Measurements from ENCODE around the gene PIK3CA.
"Not testable (repeated sequence)": the region's sequence is repeated elsewhere in the genome, so short reads cannot be mapped to it uniquely, and the experiment has no call there.

PIK3CA gene

DNA sequence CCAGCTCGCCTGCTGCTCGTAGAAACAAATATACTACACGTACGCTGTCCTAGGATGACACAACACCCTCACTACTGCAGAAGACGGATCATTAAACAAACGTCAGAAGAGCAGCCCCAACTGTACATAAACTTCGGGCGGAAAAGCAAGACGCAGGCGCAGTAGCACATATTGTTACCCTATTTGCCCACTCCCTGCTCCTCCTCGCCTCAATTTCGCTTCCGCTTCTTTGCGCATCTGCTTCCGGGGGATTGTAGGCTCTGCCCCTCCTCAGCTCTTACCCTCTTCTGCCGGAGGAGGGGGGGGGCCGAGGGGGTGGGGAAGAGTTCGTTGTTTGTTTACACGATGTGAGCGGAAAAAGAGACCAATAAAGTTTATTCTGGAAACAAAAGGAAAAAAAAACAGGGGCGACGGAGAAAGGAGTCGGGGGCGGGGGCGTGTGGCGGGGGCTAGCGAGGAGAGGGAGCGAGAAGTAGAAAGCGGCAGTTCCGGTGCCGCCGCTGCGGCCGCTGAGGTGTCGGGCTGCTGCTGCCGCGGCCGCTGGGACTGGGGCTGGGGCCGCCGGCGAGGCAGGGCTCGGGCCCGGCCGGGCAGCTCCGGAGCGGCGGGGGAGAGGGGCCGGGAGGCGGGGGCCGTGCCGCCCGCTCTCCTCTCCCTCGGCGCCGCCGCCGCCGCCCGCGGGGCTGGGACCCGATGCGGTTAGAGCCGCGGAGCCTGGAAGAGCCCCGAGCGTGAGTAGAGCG is at the start of gene PIK3CA:
Gene PIK3CA, plus strand, starts transcription at position 485 of the 743 bp plus-strand sequence. CDS start 50,469 bp downstream, outside the sequence.
- peak; percentile 87 for DNase-seq (ENCODE audit: low spot score)

DNA sequence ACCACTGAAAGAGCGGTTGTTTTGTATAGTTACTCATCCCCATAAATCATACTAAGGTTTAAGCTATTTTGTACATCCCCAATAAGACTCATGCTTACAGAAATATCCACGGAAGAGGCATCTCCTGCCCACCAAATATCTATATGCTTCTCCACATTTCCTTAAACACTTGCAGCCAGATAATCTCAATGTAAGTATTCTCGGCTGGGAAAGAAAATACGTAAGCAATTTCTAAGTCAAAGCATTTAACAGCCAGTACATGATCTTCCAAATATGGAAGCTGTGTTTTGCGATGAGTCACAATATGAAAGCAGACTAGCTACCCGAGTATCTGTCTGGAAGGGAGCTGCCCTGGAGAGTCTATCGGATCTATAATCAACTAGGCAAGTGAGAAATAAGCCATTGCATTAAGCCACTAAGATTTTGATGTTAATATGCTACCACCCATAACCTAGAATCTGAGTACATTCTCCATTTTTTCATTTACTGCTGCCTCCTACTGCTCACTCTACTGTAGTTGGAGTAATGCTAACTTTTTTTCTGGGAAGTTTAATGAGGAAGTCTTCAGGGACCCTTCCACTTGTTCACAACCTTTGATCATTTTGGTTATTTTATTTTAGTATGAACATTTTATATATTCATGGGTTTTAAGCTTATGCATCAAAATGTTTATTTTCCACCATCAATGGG is 49.6 kb upstream of the PIK3CA start:
- DNase-seq (ENCODE audit: low spot score): peak; percentile 58

DNA sequence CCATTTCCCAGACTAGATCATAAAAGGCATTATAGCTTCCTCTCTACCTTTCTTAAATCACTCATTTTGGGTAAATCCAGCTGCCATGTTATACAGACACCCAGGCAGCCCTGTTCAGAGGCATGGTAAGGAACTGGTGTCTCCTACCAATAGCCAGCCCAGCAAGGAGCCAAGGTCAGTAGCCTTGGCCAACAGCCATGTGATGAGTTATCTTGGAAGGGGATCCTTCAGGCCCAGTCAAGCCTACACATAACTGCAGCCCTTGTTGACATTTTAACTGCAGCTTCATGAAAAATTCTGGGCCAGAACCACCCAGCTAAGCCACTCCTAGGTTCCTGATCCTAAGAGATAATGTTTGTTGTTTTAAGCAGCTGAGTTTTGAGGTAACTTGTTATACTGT is 47.5 kb upstream of the PIK3CA start:
- peak; percentile 12 for DNase-seq (ENCODE audit: low spot score)

DNA sequence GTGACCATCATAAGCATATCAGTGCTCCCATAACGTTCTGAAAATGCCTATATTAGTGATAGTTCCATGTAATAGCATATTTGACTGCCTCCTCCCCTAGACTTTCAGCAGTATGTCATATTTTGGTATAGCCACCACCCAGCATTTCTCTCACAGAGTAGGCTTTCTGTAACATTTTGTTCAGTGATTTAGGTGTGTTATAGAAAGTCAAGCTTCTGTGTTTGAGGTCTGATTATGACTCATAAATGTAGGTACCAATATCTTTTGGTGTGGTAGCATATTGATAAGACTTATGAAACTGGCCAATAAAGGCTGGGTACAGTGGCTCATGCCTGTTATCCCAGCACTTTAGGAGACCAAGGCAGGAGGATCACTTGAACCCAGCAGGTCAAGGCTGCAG is 42.3 kb upstream of the PIK3CA start:
- no peak for DNase-seq (ENCODE audit: low spot score)

DNA sequence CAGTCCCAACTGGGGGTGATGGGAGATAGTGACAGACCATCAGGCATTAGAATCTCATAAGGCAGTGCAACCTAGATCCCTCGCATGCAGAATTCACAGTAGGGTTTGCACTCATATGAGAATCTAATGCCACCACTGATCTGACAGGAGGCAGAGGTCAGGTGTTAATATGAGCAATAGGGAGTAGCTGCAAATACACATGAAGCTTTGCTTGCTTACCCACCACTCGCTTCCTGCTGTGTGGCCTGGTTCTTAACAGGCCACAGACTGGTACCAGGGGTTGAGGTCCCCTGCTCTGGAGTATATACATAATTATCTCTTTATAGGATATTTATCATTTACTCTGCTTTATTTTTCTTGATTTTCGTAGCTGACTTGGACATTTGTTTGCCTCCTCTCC is 40.5 kb upstream of the PIK3CA start:
- no peak for DNase-seq (ENCODE audit: low spot score)

GRCh38 chr3:179108086-179108485 is 40.1 kb upstream of the PIK3CA start:
- DNase-seq (ENCODE audit: low spot score): peak; percentile 23

- no peak for DNase-seq (ENCODE audit: low spot score)
Measured at GRCh38 chr3:179113903-179114302, 34.3 kb upstream of the PIK3CA start.

- DNase-seq (ENCODE audit: low spot score): peak; percentile 11
Measured at GRCh38 chr3:179115444-179115843, 32.7 kb upstream of the PIK3CA start.

DNA sequence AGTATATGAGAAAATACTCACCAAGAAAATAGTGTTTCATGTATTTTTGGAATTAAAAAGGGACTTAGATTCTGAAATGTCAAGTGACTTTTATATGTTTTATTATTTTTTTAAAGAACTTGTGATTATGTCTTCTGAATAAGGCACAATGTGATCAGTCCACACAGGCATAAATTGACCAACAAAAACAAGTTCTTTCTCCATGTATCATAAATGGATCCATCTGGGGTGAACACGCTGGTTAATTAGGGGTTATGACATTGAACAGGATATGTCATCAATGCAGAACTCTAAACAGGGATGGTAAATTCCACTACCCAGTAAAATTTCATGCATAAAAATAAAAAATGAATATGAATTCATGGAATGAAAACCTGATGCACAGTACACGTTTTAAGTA is 31.3 kb upstream of the PIK3CA start:
- DNase-seq (ENCODE audit: low spot score): no peak

- not testable (repeated sequence) for DNase-seq (ENCODE audit: low spot score)
Measured at GRCh38 chr3:179132191-179132890, 15.8 kb upstream of the PIK3CA start.

DNA sequence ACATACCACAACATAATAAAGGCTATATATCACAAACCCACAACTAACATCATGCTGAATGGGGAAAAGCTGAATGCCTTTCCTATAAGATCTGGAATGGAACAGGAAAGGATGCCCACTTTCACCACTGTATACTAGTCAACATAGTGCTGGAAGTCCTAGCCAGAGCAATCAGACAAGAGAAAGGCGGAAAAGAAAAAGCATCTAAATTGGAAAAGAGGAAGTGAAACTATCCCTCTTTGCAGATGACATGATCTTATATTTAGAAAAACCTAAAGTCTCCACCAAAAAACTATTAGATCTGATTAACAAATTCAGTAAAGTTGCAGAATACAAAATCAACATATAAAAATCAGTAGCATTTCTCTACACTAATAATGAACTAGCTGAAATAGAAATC is 14.6 kb upstream of the PIK3CA start:
- DNase-seq (ENCODE audit: low spot score): no peak

GRCh38 chr3:179136195-179136594 is 12.0 kb upstream of the PIK3CA start:
- no peak for DNase-seq (ENCODE audit: low spot score)

DNA sequence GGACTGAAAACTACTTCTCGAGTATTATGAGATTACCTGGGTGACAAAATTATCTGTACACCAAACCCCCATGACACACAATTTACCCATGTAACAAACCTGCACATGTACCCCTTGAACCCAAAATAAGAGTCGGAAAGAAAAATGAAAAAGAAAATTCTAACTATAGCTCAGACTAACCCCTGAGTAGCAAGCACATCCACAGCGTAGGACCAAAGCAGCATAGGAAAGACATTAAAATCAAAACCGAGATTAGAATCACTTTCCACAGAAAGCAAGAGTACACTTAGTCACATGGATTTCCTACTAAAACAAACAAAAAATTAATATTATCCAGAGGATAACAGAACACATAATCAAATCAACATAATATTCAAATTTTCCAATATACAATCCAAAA is 6.3 kb upstream of the PIK3CA start:
- DNase-seq (ENCODE audit: low spot score): no peak

DNA sequence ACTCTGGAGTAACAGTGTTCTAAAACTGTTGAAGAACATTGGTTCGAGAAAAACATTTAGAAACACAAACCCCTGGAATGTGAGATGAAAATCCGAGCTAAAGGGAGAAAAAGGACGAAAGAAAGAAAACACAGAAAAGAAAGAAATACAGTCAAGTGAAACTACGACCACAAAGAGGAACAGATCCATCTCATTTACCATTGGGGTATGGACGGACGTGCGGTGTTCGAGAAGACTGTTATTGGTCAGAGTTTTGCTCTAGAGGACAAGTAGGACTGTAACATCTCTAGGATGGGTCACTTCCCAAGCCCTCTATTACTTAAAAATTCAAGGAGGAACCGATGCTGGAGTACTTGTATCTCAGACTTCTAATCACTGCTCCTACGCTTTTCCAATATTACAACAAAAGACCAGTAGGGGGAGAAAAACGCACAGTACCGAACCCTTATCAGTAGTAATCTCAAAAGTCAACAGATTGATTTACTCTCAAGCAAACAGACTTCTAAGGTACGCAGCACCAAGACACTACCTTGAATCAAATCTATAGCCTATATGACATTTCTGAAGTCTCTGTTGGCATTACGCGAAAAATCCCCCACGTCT is 1.1 kb upstream of the PIK3CA start:
- DNase-seq (ENCODE audit: low spot score): peak; percentile 56

DNA sequence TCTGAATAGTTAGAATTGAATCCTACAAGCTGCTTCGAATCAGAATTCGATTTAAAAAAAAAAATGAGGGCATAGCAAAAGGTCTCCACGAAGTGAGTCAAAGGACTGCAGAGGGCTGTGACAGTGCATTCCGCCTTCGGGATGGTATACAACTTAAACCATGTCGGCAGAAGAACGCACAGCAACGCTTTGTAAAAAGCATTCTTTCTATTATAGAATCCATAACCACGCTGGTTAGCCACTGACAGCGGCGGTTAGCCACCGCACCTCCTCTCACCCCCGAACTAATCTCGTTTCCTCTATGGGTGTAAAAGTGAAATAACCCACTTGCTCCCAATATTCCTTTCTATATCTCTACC is 664 bp upstream of the PIK3CA start:
- DNase-seq (ENCODE audit: low spot score): no peak

- peak; percentile 35 for DNase-seq (ENCODE audit: low spot score)
Measured at GRCh38 chr3:179148616-179149405, 654 bp downstream of the PIK3CA start.

DNA sequence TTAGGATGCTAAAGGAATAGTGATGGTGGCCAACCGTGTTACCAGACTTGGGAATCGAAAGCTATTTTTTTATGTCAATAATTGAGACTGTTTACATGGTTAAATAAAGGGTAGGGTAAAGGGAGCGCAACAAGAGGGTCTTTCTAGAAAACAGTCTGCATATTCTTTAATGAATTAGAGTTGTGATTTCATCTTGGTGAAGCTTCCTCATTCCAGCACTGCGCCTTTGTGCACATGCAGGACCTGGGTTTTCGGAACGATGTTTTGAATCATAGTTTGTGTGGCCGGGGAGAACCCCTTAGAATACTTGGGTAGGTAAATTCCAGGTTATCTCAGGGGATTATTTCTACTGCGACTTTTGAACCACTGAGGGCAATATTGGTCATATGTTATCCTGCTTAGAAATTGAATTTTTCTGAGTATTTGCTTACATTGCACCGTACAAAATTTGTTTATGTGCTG is 1.3 kb downstream of the PIK3CA start:
- peak; percentile 7 for DNase-seq (ENCODE audit: low spot score)

DNA sequence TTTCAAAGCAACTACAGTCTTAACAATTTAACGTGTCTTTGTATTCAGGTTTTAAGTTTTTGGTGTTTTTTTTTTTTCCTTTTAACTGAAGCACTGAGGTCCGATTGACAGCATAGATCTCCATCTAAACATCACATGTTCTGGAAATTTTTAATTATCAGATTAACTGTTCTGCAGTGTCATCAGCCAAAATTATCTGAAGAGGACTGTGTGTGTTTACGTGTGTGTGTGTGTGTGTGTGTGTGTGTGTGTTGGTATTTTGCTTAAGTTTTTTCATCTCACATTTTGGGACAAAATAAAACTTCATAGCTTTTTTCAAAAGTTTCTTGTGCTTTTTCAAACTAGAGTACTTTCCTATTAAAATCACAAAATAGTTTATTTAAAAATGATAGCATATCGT is 1.8 kb downstream of the PIK3CA start:
- no peak for DNase-seq (ENCODE audit: low spot score)

GRCh38 chr3:179150610-179151009 is 2.5 kb downstream of the PIK3CA start:
- no peak for DNase-seq (ENCODE audit: low spot score)

DNA sequence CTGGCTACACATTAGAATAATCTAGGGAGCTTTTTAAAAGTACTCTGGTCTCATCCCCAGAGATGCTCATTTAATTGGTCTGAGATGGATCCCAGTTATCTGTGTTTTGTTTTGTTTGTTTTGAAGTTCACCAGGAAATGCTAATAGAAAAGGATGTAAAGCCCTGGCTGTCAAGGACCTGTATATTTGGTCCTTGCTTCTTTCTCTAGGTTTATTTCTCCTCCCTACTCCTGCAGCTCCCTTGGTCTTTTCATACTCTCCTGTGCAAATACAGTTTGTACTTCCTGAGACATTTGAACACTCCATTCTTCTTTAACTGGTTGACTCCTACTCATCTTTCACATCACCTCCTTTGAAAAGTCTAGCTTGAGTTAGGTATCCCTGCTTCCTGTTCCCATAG is 3.3 kb downstream of the PIK3CA start:
- no peak for DNase-seq (ENCODE audit: low spot score)

DNA sequence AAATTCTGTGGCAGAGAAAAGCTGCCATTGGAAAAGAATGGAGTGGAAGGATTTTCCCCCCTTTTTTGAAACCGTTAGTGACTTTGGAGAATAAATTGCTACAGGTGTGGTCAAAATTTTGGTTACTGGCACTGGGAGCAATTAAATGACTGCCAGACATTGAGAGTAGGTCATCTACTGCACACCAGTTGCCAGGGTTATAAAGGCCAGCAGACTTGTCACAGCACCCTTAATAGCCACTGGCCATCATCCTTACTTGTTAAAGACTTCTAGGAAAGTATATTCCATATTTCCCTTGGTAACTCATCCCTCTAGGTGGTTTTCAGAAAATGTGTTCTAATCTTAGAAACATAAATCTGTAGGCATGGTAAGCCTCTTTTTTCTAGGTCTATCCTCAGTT is 8.0 kb downstream of the PIK3CA start:
- no peak for DNase-seq (ENCODE audit: low spot score)

DNA sequence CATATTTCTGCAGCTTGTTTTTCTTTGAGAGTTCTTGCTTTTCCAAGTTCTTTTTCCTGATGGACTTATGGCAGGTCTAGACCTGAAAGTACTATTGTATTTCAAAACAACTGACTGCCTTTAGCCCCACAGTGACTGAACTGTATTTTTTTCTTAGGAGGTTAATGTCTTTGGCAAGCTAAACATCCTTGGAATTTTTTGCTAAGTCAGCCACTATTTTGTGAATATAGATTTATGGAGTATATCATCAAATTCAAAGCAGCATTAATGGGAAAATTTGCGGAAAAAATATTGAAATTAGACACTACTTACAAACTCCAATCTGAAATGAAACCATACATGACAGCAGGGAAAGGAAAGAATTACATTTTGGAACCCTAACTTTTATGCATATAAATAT is 8.6 kb downstream of the PIK3CA start:
- no peak for DNase-seq (ENCODE audit: low spot score)
